Iris pigment epithelial cell (primary cell): ENCODE measurements around the gene PCDH8.
A peak's percentile ranks its signal among the peaks of the same experiment; 100 is the strongest.

Experiments
- DNase-seq: peaks from one replicate; pipeline ENCODE4 v3.0.0-alpha.2; 2011; ENCODE audit warnings: low read depth

Gene PCDH8

GRCh38 chr13:52812941-52813340, 35.5 kb downstream of the PCDH8 start:
- no peak for DNase-seq

GRCh38 chr13:52811841-52812240, 36.6 kb downstream of the PCDH8 start:
- DNase-seq, result no peak

- DNase-seq, result no peak
These were observed 37.9 kb downstream of the PCDH8 start for GRCh38 chr13:52810526-52810925.

GRCh38 chr13:52810011-52810410, 38.4 kb downstream of the PCDH8 start:
- no peak for DNase-seq

GRCh38 chr13:52809310-52809769, 39.1 kb downstream of the PCDH8 start:
- peak; percentile 76 for DNase-seq

GRCh38 chr13:52808842-52809219, 39.6 kb downstream of the PCDH8 start:
- DNase-seq, result no peak

GRCh38 chr13:52806029-52806428, 42.4 kb downstream of the PCDH8 start:
- no peak for DNase-seq

- peak; percentile 30 for DNase-seq
These were observed 44.2 kb downstream of the PCDH8 start for GRCh38 chr13:52804202-52804641.

GRCh38 chr13:52800856-52801255, 47.6 kb downstream of the PCDH8 start:
- no peak for DNase-seq

- no peak for DNase-seq
These were observed 49.5 kb downstream of the PCDH8 start for GRCh38 chr13:52798770-52799430.

GRCh38 chr13:52797176-52797575, 51.3 kb downstream of the PCDH8 start:
- no peak for DNase-seq

GRCh38 chr13:52794589-52794988, 53.9 kb downstream of the PCDH8 start:
- no peak for DNase-seq

- no peak for DNase-seq
These were observed 54.9 kb downstream of the PCDH8 start for GRCh38 chr13:52793515-52794061.
